ENCODE results near the gene GNA15. TPM values are rescaled to one million over a fixed set of nuclear protein-coding genes. Genes with fewer than 3 reads are reported as not detected.

GNA15 gene
- total RNA-seq, 2 donors from 2014 or later: not detected

DNA sequence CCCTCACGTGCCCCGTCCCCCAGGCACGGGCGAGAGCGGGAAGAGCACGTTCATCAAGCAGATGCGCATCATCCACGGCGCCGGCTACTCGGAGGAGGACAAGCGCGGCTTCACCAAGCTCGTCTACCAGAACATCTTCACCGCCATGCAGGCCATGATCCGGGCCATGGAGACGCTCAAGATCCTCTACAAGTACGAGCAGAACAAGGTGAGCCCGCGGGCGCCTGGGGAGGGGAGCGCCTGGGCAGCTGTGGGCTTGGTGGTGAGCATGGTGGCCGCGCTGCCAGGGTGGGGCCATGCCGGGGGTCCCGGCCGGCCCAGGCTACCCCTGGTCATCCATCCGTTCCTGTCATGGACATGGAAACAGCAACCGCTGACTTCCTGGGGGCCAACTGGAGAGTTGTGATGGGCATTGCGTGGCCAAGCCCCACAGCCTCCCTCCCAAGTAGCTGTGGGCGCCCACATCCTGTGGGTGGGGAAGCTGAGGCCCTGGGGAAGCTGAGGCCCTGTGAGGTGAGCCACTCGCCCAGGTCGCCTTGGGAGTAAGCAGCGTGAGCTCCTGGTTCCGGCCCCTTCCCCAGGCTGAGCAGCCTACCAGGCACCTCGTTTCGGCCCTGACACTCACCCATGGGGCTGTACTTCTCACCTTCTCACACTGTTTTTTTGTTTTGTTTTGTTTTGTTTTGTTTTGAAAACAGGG, 25.6 kb upstream of the GNA15 start:
- TF ChIP-seq, protein P1, sequence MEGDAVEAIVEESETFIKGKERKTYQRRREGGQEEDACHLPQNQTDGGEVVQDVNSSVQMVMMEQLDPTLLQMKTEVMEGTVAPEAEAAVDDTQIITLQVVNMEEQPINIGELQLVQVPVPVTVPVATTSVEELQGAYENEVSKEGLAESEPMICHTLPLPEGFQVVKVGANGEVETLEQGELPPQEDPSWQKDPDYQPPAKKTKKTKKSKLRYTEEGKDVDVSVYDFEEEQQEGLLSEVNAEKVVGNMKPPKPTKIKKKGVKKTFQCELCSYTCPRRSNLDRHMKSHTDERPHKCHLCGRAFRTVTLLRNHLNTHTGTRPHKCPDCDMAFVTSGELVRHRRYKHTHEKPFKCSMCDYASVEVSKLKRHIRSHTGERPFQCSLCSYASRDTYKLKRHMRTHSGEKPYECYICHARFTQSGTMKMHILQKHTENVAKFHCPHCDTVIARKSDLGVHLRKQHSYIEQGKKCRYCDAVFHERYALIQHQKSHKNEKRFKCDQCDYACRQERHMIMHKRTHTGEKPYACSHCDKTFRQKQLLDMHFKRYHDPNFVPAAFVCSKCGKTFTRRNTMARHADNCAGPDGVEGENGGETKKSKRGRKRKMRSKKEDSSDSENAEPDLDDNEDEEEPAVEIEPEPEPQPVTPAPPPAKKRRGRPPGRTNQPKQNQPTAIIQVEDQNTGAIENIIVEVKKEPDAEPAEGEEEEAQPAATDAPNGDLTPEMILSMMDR (conservative IDR thresholded peaks at IDR 0.05): no peak
- H3K4me3 ChIP-seq (ENCODE audit: low read length): no peak overlapping the region
- no peak for DNase-seq
- Mint-ChIP-seq H3K4me3 (no peak overlapping the region), H3K9me3 (no peaks in the 10 kb centered on the region), H3K27me3 (ENCODE audit: insufficient read depth) (no peaks in the 10 kb centered on the region), H3K27ac (no peak overlapping the region), H3K4me1 (peaks cover 14% of the 10 kb centered on the region), H3K36me3 (ENCODE audit: low read depth) (peaks cover 8% of the 10 kb centered on the region)
- H3K9me3 ChIP-seq (ENCODE audit: control insufficient read depth, low read length): no peaks in the 10 kb centered on the region
- H3K27ac ChIP-seq (ENCODE audit: low read depth, low read length): no peak overlapping the region
- H3K27me3 ChIP-seq (ENCODE audit: control insufficient read depth, insufficient read depth, low read length, poor library complexity, severe bottlenecking): no peaks in the 10 kb centered on the region
- H3K9ac ChIP-seq (ENCODE audit: extremely low read depth, low read length, poor library complexity, severe bottlenecking): no peak overlapping the region
- peaks cover 9% of the 10 kb centered on the region for H3K36me3 ChIP-seq (ENCODE audit: control insufficient read depth, insufficient read depth, low read length)
- WGBS, 2 experiments (ENCODE audit: insufficient coverage in 1 of 2, insufficient read length in 1 of 2): 95 to 98% methylated on average over 22 to 37 of the region's 37 CpGs
- H3K4me1 ChIP-seq (ENCODE audit: control insufficient read depth, insufficient read depth, low read length): no peaks in the 10 kb centered on the region

DNA sequence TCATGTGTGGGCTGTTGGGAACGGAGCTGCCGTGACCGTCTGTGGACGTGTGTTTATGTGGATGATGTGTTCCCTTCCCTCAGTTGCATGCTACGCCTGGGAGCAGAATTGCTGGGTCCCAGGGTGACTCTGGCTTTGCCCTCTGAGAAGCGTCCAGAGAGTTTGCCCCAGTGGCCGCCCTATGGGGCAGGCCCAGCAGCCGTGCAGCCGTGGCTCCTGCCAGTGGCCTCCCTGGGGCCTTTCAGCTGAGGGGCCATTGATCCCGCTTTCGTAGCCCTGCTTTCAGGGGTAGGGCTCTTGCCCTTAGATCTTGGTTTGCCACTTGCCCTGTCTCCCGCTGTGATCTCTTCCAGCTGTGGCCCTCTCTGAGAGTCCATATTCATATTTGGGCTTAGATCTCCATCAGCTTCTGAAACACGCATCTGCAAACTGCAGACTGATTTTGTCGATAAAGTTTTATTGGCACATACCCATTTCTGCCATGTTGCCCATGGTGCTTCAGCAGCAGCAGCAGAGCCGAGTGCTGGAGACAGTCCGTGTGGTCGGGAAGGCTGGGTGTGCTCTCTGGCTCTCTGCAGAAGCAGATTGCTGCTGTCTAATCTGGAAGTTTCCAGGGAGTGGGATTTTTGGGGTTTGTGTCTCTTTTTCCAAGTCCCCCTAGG, 24.1 kb upstream of the GNA15 start:
- Mint-ChIP-seq H3K4me1 (peaks cover 14% of the 10 kb centered on the region), H3K27me3 (ENCODE audit: insufficient read depth) (no peaks in the 10 kb centered on the region), H3K36me3 (ENCODE audit: low read depth) (peaks cover 8% of the 10 kb centered on the region), H3K4me3 (no peak overlapping the region), H3K27ac (no peak overlapping the region), H3K9me3 (no peaks in the 10 kb centered on the region)
- Histone ChIP-seq H3K27me3 (ENCODE audit: control insufficient read depth, insufficient read depth, low read length, poor library complexity, severe bottlenecking) (no peaks in the 10 kb centered on the region), H3K4me3 (ENCODE audit: low read length) (no peak overlapping the region), H3K9me3 (ENCODE audit: control insufficient read depth, low read length) (no peaks in the 10 kb centered on the region), H3K4me1 (ENCODE audit: control insufficient read depth, insufficient read depth, low read length) (no peaks in the 10 kb centered on the region), H3K27ac (ENCODE audit: low read depth, low read length) (no peak overlapping the region), H3K36me3 (ENCODE audit: control insufficient read depth, insufficient read depth, low read length) (peaks cover 9% of the 10 kb centered on the region), H3K9ac (ENCODE audit: extremely low read depth, low read length, poor library complexity, severe bottlenecking) (no peak overlapping the region)
- TF ChIP-seq, protein P1 (conservative IDR thresholded peaks at IDR 0.05): no peak
- 93 to 94% methylated on average over 12 to 17 of the region's 17 CpGs for WGBS, 2 experiments (ENCODE audit: insufficient coverage in 1 of 2, insufficient read length in 1 of 2)
- DNase-seq: no peak

DNA sequence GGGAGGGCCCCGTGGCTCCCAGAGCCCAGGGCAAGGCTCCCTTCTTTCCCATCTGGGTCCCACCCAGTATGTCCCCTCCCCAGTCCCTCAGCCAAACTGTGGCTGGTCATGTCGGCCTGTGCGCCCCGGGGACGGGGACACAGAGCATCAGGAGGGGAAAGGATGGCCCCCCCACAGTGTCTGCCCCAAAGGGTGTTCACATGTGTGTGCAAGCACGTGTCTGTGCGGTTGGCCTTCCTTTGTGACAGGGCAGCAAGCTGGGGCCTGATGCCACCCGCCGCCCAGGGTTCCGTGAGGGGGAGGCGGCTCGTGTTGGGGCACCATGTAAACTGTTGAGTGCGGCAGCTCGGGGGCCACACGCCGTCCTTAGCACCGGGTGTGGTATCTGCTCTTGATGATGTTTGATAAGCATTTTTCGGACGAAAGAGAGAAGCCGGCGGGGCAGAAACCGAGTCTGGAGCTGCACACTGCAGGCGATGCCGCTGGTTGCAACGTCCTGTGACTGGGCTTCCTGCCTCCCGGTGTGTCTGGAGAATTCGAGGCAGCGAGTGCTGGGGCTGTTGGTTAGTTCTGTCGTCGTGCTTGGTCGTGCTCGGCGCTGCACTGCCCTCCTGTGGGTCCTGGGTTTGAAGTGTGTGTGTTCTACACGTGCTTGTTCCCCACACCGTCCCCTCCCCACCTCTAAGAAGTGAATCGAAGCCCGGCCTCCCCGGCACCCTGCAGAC, 23.3 kb upstream of the GNA15 start:
- Histone ChIP-seq H3K27me3 (ENCODE audit: control insufficient read depth, insufficient read depth, low read length, poor library complexity, severe bottlenecking) (no peaks in the 10 kb centered on the region), H3K9ac (ENCODE audit: extremely low read depth, low read length, poor library complexity, severe bottlenecking) (no peak overlapping the region), H3K27ac (ENCODE audit: low read depth, low read length) (no peak overlapping the region), H3K4me3 (ENCODE audit: low read length) (no peak overlapping the region), H3K4me1 (ENCODE audit: control insufficient read depth, insufficient read depth, low read length) (no peaks in the 10 kb centered on the region), H3K36me3 (ENCODE audit: control insufficient read depth, insufficient read depth, low read length) (peaks cover 9% of the 10 kb centered on the region), H3K9me3 (ENCODE audit: control insufficient read depth, low read length) (no peaks in the 10 kb centered on the region)
- DNase-seq: no peak
- no peaks in the 10 kb centered on the region for H3K27me3 Mint-ChIP-seq (ENCODE audit: insufficient read depth)
- H3K9me3 Mint-ChIP-seq: no peaks in the 10 kb centered on the region
- no peak overlapping the region for H3K27ac Mint-ChIP-seq
- H3K4me1 Mint-ChIP-seq: peaks cover 14% of the 10 kb centered on the region
- 90 to 92% methylated on average over 24 to 38 of the region's 38 CpGs for WGBS, 2 experiments (ENCODE audit: insufficient coverage in 1 of 2, insufficient read length in 1 of 2)
- peaks cover 8% of the 10 kb centered on the region for H3K36me3 Mint-ChIP-seq (ENCODE audit: low read depth)
- TF ChIP-seq, protein P1 (conservative IDR thresholded peaks at IDR 0.05): no peak
- H3K4me3 Mint-ChIP-seq: no peak overlapping the region
